Right lobe of liver (tissue), 6 donors: ENCODE measurements around the gene NDUFS2. TPM values are rescaled to one million over a fixed set of nuclear protein-coding genes. Genes with fewer than 3 reads are reported as not detected.

Source experiments
- ATAC-seq, 4 donors: fragments of 200-7000 bp; cut with Tn5 transposase; one replicate each; pipeline ENCODE4 v1.9.1; 2020; ENCODE audit warnings: mild to moderate bottlenecking in 4 of 4, moderate library complexity in 4 of 4
- DNase-seq, 3 donors: peaks; one replicate each; pipeline ENCODE4 v3.0.0-alpha.2; 2020
- H3K27ac ChIP-seq, 3 donors: fragments of 200-600 bp; one replicate each; pipeline ENCODE4 v1.8.0; 2022
- H3K27me3 ChIP-seq, 2 donors: fragments of 200-600 bp; one replicate each; pipeline ENCODE4 v1.8.0; 2022
- H3K36me3 ChIP-seq, 4 donors: fragments of 200-600 bp; sonication (generic) in 1 of 4; one replicate each; pipeline versions ENCODE4 v1.5.1 to v1.8.0; 2017 to 2022; ENCODE audit warnings: control low read depth in 1 of 4
- H3K4me1 ChIP-seq, 4 donors: fragments of 200-600 bp; sonication (generic) in 1 of 4; one replicate each; pipeline versions ENCODE4 v1.5.1 to v1.8.0; 2017 to 2022; ENCODE audit warnings: control low read depth in 1 of 4
- H3K4me3 ChIP-seq, 3 donors: fragments of 200-600 bp; one replicate each; pipeline ENCODE4 v1.8.0; 2022
- H3K9me3 ChIP-seq, 4 donors: fragments of 200-600 bp; sonication (generic) in 1 of 4; one replicate each; pipeline versions ENCODE4 v1.5.1 to v1.8.0; 2017 to 2022; ENCODE audit warnings: control low read depth in 1 of 4
- CTCF ChIP-seq, 4 donors: fragments of 200-600 bp in 3 of 4; fragments of 450-650 bp in 1 of 4; IDR thresholded peaks; one replicate each; pipeline versions ENCODE4 v1.5.1 to v1.8.0; 2016 to 2022; ENCODE audit warnings: antibody characterized with exemption in 4 of 4, mild to moderate bottlenecking in 2 of 4
- POLR2A ChIP-seq: fragments of 450-650 bp; IDR thresholded peaks from one replicate; pipeline ENCODE4 v1.6.1; 2017; ENCODE audit warnings: antibody characterized with exemption, mild to moderate bottlenecking
- WGBS: methylation state at CpG from one replicate; pipeline ENCODE4 v1.1.6; 2018; ENCODE audit warnings: low coverage, low lambda C conversion rate; ENCODE audit not compliant: insufficient coverage; ENCODE audit errors: missing lambda C conversion rate; 5-methylcytosine and 5-hydroxymethylcytosine counted together
- intact Hi-C, 2 donors: fragments of 100-400 bp; cut with DNase I; formaldehyde crosslinking; loops; one replicate each; pipeline versions ENCODE4 v1.11.2 to v1.14.1; 2022
- microRNA-seq, 2 donors: library from miRNA; unstranded; fragments of <30 nt; microRNA quantifications; one replicate each; pipeline ENCODE4, GENCODE V29; 2019 to 2020
- total RNA-seq, 6 experiments: library from RNA; depleted of rRNA in 2 of 6; stranded (reverse); fragments of >200 nt in 2 of 6; fragmentation: NEBNext Ultra II Directional in 3 of 6; extraction: Animal tissue kit (Norgen Biotek cat#: 25700) in 3 of 6; gene quantifications; one replicate each; pipeline versions ENCODE4 v1.1.0 to v1.2.4, GENCODE V29; 2016 to 2023
- donor health status: DM: no; HTN: yes; CAD: no.
- donor health status: DM: no; HTN: no; CAD: no.
- donor health status: DM: no; HTN: no; CAD: no.
- donor health status: DM: no; HTN: yes; CAD: no.
- donor health status: DM: no; HTN: yes; CAD: no.

NDUFS2 gene
- total RNA-seq, 6 experiments from 2014 or later: 91.1 to 157 (median 107) TPM

GRCh38 chr1:161261261-161262235 lies 59.4 kb downstream of the NDUFS2 start:
- H3K27ac ChIP-seq: no peak overlapping the region
- H3K36me3 ChIP-seq: no peaks in the 10 kb centered on the region
- DNase-seq (no peak), ATAC-seq (no peak)
- no peak overlapping the region for H3K4me3 ChIP-seq
- intact Hi-C loops: no loop called here
- peaks cover 0 to 18% (median 0%) of the 10 kb centered on the region in 4 donors for H3K4me1 ChIP-seq
- no peak for TF ChIP-seq POLR2A
- no peak for TF ChIP-seq CTCF (IDR thresholded peaks at IDR 0.05)
- no peaks in the 10 kb centered on the region for H3K27me3 ChIP-seq
- 74% methylated on average over 11 of the region's 12 CpGs for WGBS
- H3K9me3 ChIP-seq: no peaks in the 10 kb centered on the region

Small RNAs within 50 kb of the gene (microRNA-seq; reads per million reads assigned to microRNA genes)
- gene MIR5187: 0.58 to 1.9 reads per million in 2 donors

Other genes with a start within 250 kb of the NDUFS2 start
- under 1 TPM in 3 of 6 experiments, not detected in 3; 0.29 to 0.33 (median 0.32) TPM for gene ITLN2, start 247.6 kb upstream of the NDUFS2 start, total RNA-seq
- gene F11R, start 181.2 kb upstream of the NDUFS2 start, total RNA-seq: 100 to 1,000 TPM in 1 of 6 experiments, 10 to 100 TPM in 5; 48.3 to 119 (median 65.3) TPM
- gene TSTD1, start 163.4 kb upstream of the NDUFS2 start, total RNA-seq: 10 to 100 TPM; 16.3 to 60.8 (median 28.3) TPM
- 10 to 100 TPM; 25.5 to 34.3 (median 28.1) TPM for gene USF1, start 156.4 kb upstream of the NDUFS2 start, total RNA-seq
- gene ARHGAP30, start 132.5 kb upstream of the NDUFS2 start, total RNA-seq: 1 to 10 TPM; 2.8 to 7.4 (median 3.6) TPM
- gene NECTIN4, start 112.8 kb upstream of the NDUFS2 start, total RNA-seq: not detected
- 1 to 10 TPM; 1.4 to 6.8 (median 2.9) TPM for gene KLHDC9, start 104.0 kb upstream of the NDUFS2 start, total RNA-seq
- gene PFDN2, start 84.3 kb upstream of the NDUFS2 start, total RNA-seq: 10 to 100 TPM; 16.6 to 37.5 (median 25.8) TPM
- gene NIT1, start 84.3 kb upstream of the NDUFS2 start, total RNA-seq: 10 to 100 TPM; 36.9 to 67.8 (median 45.8) TPM
- gene DEDD, start 69.7 kb upstream of the NDUFS2 start, total RNA-seq: 10 to 100 TPM; 13.8 to 22.0 (median 16.6) TPM
- 10 to 100 TPM; 24.6 to 37.7 (median 35.3) TPM for gene UFC1, start 48.4 kb upstream of the NDUFS2 start, total RNA-seq
- 10 to 100 TPM in 1 of 6 experiments, 1 to 10 TPM in 5; 6.9 to 11.1 (median 8.8) TPM for gene USP21, start 42.9 kb upstream of the NDUFS2 start, total RNA-seq
- gene PPOX, start 35.9 kb upstream of the NDUFS2 start, total RNA-seq: 10 to 100 TPM in 1 of 6 experiments, 1 to 10 TPM in 5; 7.6 to 14.3 (median 9.5) TPM
- gene B4GALT3, start 24.9 kb upstream of the NDUFS2 start, total RNA-seq: 10 to 100 TPM; 10.9 to 21.1 (median 13.1) TPM
- gene ADAMTS4, start 3.3 kb upstream of the NDUFS2 start, total RNA-seq: 10 to 100 TPM in 1 of 6 experiments, 1 to 10 TPM in 3, under 1 TPM in 2; 0.29 to 11.0 (median 2.1) TPM
- 10 to 100 TPM; 11.5 to 54.0 (median 19.0) TPM for gene FCER1G, start 12.9 kb downstream of the NDUFS2 start, total RNA-seq
- over 10,000 TPM in 2 of 6 experiments, 1,000 to 10,000 TPM in 4; 3,802 to 16,527 (median 7,524) TPM for gene APOA2, start 21.3 kb downstream of the NDUFS2 start, total RNA-seq
- 10 to 100 TPM in 3 of 6 experiments, 1 to 10 TPM in 3; 4.3 to 18.5 (median 8.1) TPM for gene TOMM40L, start 23.7 kb downstream of the NDUFS2 start, total RNA-seq
- 100 to 1,000 TPM in 3 of 6 experiments, 10 to 100 TPM in 3; 24.1 to 169 (median 85.7) TPM for gene NR1I3, start 35.8 kb downstream of the NDUFS2 start, total RNA-seq
- 1 to 10 TPM; 1.3 to 6.0 (median 2.9) TPM for gene PCP4L1, start 56.4 kb downstream of the NDUFS2 start, total RNA-seq
- 10 to 100 TPM in 1 of 6 experiments, 1 to 10 TPM in 5; 2.1 to 14.3 (median 6.5) TPM for gene MPZ, start 107.6 kb downstream of the NDUFS2 start, total RNA-seq
- 100 to 1,000 TPM; 167 to 282 (median 235) TPM for gene SDHC, start 112.0 kb downstream of the NDUFS2 start, total RNA-seq
- gene CFAP126, start 165.5 kb downstream of the NDUFS2 start, total RNA-seq: not detected